ENCODE results near the gene TTC34.
"Not testable (repeated sequence)": the region's sequence is repeated elsewhere in the genome, so short reads cannot be mapped to it uniquely, and the experiment has no call there.

TTC34 gene

GRCh38 chr1:2812136-2812535 lies 10.6 kb upstream of the TTC34 start:
- no peak for DNase-seq

- no peak for DNase-seq
Measured at GRCh38 chr1:2811533-2811918, 10.0 kb upstream of the TTC34 start.

GRCh38 chr1:2810899-2811532 lies 9.5 kb upstream of the TTC34 start:
- no peak for DNase-seq

- DNase-seq: no peak
Measured at GRCh38 chr1:2810281-2810680, 8.8 kb upstream of the TTC34 start.

GRCh38 chr1:2809656-2810055 lies 8.2 kb upstream of the TTC34 start:
- DNase-seq: no peak

GRCh38 chr1:2808831-2809605 lies 7.5 kb upstream of the TTC34 start:
- DNase-seq: no peak

- no peak for DNase-seq
Measured at GRCh38 chr1:2808386-2808705, 6.9 kb upstream of the TTC34 start.

- DNase-seq: no peak
Measured at GRCh38 chr1:2807678-2808385, 6.3 kb upstream of the TTC34 start.

- no peak for DNase-seq
Measured at GRCh38 chr1:2807036-2807435, 5.5 kb upstream of the TTC34 start.

GRCh38 chr1:2806591-2806990 lies 5.1 kb upstream of the TTC34 start:
- DNase-seq: no peak

GRCh38 chr1:2805801-2806430 lies 4.4 kb upstream of the TTC34 start:
- no peak for DNase-seq

GRCh38 chr1:2804628-2805351 lies 3.3 kb upstream of the TTC34 start:
- no peak for DNase-seq

GRCh38 chr1:2803931-2804627 lies 2.6 kb upstream of the TTC34 start:
- DNase-seq: no peak

- no peak for DNase-seq
Measured at GRCh38 chr1:2803086-2803930, 1.8 kb upstream of the TTC34 start.

GRCh38 chr1:2802421-2802961 lies 998 bp upstream of the TTC34 start:
- no peak for DNase-seq

- no peak for DNase-seq
Measured at GRCh38 chr1:2801046-2801445, 447 bp downstream of the TTC34 start.

GRCh38 chr1:2800664-2801045 lies 838 bp downstream of the TTC34 start:
- no peak for DNase-seq

GRCh38 chr1:2799811-2800663 lies 1.5 kb downstream of the TTC34 start:
- DNase-seq: no peak

- DNase-seq: not testable (repeated sequence)
Measured at GRCh38 chr1:2798958-2799357, 2.5 kb downstream of the TTC34 start.

- no peak for DNase-seq
Measured at GRCh38 chr1:2797741-2798016, 3.8 kb downstream of the TTC34 start.

All from stimulated activated CD4-positive, alpha-beta T cell treated with anti-CD3 and anti-CD28 coated beads, Interleukin-2, amount 100 ng/mL, for 48 hours (primary cell).